ENCODE measurements around the gene UTP14C. TPM values are rescaled to one million over a fixed set of nuclear protein-coding genes. Genes with fewer than 3 reads are reported as not detected.

Gene UTP14C
- total RNA-seq, 1 donor from 2014 or later, result 22.3 TPM

- TF ChIP-seq CTCF (IDR thresholded peaks at IDR 0.05), result no peak
- Mint-ChIP-seq H3K4me1 (ENCODE audit: low read depth) (no peaks in the 10 kb centered on the region), H3K4me3 (ENCODE audit: unreplicated experiment) (no peak overlapping the region), H3K27ac (ENCODE audit: unreplicated experiment) (no peak overlapping the region), H3K9me3 (ENCODE audit: low read depth) (peaks cover 8% of the 10 kb centered on the region), H3K36me3 (ENCODE audit: low read depth) (peaks cover 16% of the 10 kb centered on the region), H3K27me3 (ENCODE audit: low read depth) (no peaks in the 10 kb centered on the region)
- no peak for DNase-seq (ENCODE audit: low spot score)
Measured at GRCh38 chr13:52033039-52033438, 8.5 kb downstream of the UTP14C start.

GRCh38 chr13:52034616-52035226, 10.2 kb downstream of the UTP14C start:
- H3K4me3 Mint-ChIP-seq (ENCODE audit: unreplicated experiment), result no peak overlapping the region
- no peaks in the 10 kb centered on the region for H3K27me3 Mint-ChIP-seq (ENCODE audit: low read depth)
- H3K9me3 Mint-ChIP-seq (ENCODE audit: low read depth), result peaks cover 2% of the 10 kb centered on the region
- no peak for TF ChIP-seq CTCF (IDR thresholded peaks at IDR 0.05)
- DNase-seq (ENCODE audit: low spot score), result no peak
- H3K27ac Mint-ChIP-seq (ENCODE audit: unreplicated experiment), result no peak overlapping the region
- H3K36me3 Mint-ChIP-seq (ENCODE audit: low read depth), result peaks cover 7% of the 10 kb centered on the region
- H3K4me1 Mint-ChIP-seq (ENCODE audit: low read depth), result no peaks in the 10 kb centered on the region

GRCh38 chr13:52036037-52036436, 11.5 kb downstream of the UTP14C start:
- TF ChIP-seq CTCF (IDR thresholded peaks at IDR 0.05), result no peak
- peaks cover 5% of the 10 kb centered on the region for H3K9me3 Mint-ChIP-seq (ENCODE audit: low read depth)
- DNase-seq (ENCODE audit: low spot score), result no peak
- H3K4me1 Mint-ChIP-seq (ENCODE audit: low read depth), result no peaks in the 10 kb centered on the region
- no peak overlapping the region for H3K4me3 Mint-ChIP-seq (ENCODE audit: unreplicated experiment)
- no peaks in the 10 kb centered on the region for H3K27me3 Mint-ChIP-seq (ENCODE audit: low read depth)
- peaks cover 6% of the 10 kb centered on the region for H3K36me3 Mint-ChIP-seq (ENCODE audit: low read depth)
- H3K27ac Mint-ChIP-seq (ENCODE audit: unreplicated experiment), result no peak overlapping the region

- Mint-ChIP-seq H3K4me3 (ENCODE audit: unreplicated experiment) (no peak overlapping the region), H3K4me1 (ENCODE audit: low read depth) (no peaks in the 10 kb centered on the region), H3K27ac (ENCODE audit: unreplicated experiment) (peak overlapping the region; percentile 22), H3K36me3 (ENCODE audit: low read depth) (peaks cover 7% of the 10 kb centered on the region), H3K9me3 (ENCODE audit: low read depth) (peaks cover 17% of the 10 kb centered on the region), H3K27me3 (ENCODE audit: low read depth) (no peaks in the 10 kb centered on the region)
- TF ChIP-seq CTCF (IDR thresholded peaks at IDR 0.05), result no peak
- DNase-seq (ENCODE audit: low spot score), result no peak
Measured at GRCh38 chr13:52043675-52044074, 19.2 kb downstream of the UTP14C start.

GRCh38 chr13:52047463-52047862, 23.0 kb downstream of the UTP14C start:
- peaks cover 7% of the 10 kb centered on the region for H3K36me3 Mint-ChIP-seq (ENCODE audit: low read depth)
- DNase-seq (ENCODE audit: low spot score), result no peak
- no peaks in the 10 kb centered on the region for H3K27me3 Mint-ChIP-seq (ENCODE audit: low read depth)
- H3K4me3 Mint-ChIP-seq (ENCODE audit: unreplicated experiment), result no peak overlapping the region
- H3K27ac Mint-ChIP-seq (ENCODE audit: unreplicated experiment), result no peak overlapping the region
- H3K9me3 Mint-ChIP-seq (ENCODE audit: low read depth), result peaks cover 9% of the 10 kb centered on the region
- H3K4me1 Mint-ChIP-seq (ENCODE audit: low read depth), result no peaks in the 10 kb centered on the region
- no peak for TF ChIP-seq CTCF (IDR thresholded peaks at IDR 0.05)

All from chondrocyte (in vitro differentiated cells).